ENCODE results near the gene CSMD2.

The CSMD2 gene

GRCh38 chr1:34155860-34156259, 9.2 kb downstream of the CSMD2 start:
- DNase-seq (ENCODE audit: low read depth), result no peak

DNA sequence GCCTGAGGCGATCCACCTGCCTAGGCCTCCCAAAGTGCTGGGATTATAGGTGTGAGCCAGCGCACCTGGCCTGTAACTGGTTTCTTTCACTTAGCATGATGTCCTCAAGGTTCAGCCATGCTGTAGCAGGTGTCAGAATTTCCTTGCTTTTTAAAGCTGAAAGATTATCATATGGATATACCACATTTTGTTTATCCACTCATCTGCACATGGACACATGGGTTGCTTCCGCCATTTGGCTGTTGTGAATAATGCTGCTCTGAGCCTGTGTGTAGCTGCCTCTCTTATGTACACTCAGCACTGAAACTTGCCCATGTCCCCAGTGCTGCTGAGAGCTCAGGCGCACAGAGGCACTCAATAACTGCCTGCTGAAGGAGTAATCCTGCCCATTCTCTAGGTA, 11.8 kb downstream of the CSMD2 start:
- no peak for DNase-seq (ENCODE audit: low read depth)

GRCh38 chr1:34149501-34149900, 15.5 kb downstream of the CSMD2 start:
- no peak for DNase-seq (ENCODE audit: low read depth)

- DNase-seq (ENCODE audit: low read depth), result no peak
Measured at GRCh38 chr1:34147301-34147700, 17.7 kb downstream of the CSMD2 start.

DNA sequence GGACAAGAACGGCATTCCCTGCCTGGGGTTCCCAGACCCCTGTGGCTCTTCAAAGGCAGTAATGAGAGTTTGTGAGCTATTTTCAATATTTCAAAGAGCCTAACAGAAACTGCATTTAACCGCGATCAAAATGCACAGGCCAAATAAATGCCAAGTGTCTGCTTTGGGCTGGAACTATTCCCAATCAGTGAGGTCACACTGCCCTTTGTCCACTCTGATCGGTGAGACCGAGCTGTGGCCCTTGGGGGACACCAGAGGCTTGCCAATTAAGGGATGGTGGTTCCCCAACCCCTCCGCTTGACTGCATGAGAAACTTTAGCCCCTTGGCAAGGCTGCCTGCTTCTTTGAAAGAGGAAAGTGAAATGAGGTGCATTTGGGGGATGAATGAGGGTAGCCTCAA, 20.3 kb downstream of the CSMD2 start:
- DNase-seq (ENCODE audit: low read depth), result no peak

DNA sequence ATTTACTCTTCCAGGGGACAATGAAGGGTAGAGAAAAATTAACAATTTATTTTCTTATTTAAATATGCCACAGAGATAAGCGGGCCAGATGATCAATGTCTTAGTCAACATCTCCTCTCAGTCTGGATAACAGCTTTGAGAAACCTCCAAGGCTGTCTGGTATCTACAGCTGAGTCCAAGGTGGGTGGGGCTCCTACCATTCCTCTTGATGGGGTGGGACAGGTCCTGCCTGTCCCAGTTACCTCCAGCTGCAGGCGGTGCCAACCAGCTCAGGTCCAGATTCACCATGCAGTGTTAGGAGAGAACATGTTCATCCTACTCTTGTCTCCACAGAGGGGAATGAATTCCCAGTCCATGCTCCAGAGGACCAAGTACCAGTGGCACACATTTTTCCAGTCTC, 21.1 kb downstream of the CSMD2 start:
- no peak for DNase-seq (ENCODE audit: low read depth)

DNA sequence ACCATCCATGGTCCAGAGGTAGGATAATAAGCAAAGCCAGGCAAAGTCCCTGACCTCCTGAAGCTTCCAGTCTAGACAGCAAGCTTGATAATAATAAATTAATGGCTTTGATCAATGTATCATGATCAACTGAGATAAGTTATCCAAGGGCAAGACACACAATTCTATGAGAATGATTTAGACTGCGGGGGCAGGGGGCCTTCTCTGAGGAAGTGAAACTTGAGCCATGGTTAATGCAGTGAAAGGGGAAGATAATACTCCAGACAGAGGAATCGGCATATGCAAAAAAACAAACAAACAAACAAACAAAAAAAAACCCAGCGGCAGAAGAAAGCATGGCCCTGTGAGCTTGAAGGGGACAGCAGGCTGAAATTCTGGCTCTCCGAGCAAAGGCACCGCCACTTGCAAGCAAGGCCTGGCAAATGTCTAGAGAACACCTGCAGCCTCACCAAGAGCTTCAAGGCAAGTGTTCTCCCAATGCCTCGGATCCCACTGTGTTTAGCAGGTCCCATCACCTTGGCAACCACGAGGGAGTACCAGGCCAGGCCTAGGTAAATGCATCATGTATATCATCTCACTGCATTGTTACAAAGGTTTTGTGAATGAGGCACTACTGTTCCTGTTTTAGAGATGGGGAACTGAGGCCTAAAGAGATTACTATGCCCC, 24.9 kb downstream of the CSMD2 start:
- DNase-seq (ENCODE audit: low read depth), result no peak

DNA sequence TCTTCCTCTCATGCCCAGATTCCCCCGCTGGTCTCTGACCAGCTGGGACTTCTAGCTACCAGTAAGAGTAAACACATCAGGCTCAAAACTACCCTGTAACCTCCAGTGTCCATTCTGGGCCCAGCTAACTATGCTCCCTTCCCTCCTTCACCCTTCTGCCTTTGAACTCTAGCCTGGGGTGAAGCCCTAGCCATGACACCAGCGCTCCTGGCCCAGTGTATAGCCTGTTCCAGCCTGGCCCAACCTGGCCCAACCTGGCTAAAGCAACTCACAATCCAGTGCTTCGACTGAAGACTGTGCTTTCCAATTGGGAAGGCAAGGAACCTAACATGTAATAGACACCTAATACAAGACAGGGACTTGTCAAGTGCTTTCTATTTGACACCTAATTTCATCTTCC, 27.6 kb downstream of the CSMD2 start:
- DNase-seq (ENCODE audit: low read depth), result no peak

DNA sequence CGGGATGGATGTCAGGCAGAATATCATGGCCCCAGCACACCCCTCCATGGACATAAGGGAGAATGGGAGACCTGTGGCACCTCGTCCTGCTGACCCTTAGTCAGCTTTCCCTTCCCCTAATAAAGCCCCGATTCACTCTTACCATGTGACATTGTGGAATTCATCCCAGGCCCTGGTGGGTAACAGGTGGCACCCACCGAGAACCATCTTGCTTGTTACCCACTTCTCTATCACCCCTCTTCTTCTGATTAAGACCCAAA, 32.9 kb downstream of the CSMD2 start:
- DNase-seq (ENCODE audit: low read depth), result no peak

DNA sequence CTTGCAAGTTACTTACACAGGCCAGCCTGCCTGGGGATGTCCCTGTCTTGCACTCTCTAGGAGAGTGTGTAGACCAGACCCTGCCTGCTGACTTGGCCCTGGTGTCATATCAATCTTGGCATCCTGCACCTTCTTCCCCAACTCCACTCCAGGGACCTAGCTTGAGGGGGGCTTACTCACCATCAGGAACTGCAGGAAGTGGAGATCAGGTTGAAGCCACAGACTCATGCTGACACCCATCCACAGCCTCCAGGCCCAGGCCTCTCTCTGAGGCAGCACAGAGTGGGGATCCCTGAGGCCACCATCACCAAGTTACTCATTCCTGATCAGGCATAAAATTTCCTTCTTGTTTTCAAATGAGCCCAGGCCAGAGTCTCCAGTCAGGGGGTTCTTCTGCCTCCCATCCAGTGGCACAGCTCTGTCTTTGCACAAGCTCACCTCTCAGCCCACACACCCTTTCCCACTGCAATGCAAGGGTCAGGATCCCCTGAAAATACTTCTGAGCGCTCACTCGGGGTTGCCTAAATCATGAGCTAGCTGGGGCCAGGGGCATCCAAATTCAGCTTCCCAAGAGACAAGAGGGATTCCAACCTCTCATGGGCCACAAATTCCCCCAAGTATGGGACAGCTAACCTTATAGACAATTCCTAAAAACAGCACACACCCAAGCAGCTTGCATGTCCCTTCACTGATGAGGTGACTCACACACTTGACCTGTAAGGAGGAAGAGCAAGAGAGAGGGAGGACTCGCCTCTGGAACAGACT, 33.5 kb downstream of the CSMD2 start:
- DNase-seq (ENCODE audit: low read depth), result no peak

GRCh38 chr1:34130306-34130705, 34.7 kb downstream of the CSMD2 start:
- DNase-seq (ENCODE audit: low read depth), result no peak

DNA sequence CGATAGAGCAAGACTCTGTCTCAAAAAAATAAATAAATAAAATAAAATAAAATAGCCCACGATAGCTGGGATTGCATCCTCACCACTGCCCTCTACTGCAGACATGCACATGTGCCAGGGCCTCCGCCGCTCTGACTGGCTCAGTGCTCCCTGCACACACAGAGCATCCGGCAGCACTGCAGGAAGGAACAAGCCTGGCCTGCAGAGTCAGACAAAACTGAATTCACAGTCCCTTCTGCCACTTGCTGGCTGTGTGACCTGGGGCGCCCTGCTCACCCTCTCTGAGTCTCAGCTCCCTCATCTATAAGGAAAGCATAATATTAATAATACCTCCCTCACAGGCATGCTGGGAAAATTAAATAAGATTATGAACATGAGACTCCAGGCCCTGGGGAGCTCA, 35.4 kb downstream of the CSMD2 start:
- DNase-seq (ENCODE audit: low read depth), result no peak

DNA sequence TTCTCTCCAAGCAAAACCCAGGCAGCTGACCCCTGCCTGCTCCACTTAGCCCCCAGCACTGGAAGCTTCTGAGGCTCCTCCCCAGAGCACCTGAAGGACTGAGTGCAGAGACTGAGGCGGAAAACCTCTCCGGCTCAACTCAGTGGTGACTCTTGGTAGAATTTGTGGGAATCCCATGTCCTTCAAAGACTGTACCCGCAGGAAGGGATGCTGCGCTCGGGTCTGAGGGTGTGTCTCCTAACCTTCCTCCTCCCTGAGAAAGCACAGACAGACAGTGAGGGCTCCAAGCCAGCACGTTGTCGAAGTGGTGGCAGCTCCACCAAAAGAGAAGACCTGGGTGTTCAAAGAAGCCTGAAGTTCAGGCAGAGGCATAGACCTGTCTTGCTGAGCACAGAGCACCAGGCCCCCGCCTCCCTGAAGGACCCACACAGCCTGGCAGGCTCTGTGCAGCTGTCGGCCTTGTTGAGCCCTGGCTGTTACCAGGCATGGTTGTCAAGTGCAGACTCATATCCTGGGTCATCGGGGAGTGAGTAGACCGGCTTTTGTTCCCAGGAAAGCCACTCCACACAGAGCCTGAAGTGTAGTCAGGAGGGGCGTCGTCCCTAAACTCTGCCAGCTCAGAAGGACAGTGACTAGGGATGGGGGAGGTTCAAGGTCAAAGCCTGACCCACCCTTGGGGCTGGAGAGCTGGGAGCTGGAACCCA, 36.7 kb downstream of the CSMD2 start:
- no peak for DNase-seq (ENCODE audit: low read depth)

GRCh38 chr1:34127006-34128000, 37.7 kb downstream of the CSMD2 start:
- DNase-seq (ENCODE audit: low read depth), result no peak

DNA sequence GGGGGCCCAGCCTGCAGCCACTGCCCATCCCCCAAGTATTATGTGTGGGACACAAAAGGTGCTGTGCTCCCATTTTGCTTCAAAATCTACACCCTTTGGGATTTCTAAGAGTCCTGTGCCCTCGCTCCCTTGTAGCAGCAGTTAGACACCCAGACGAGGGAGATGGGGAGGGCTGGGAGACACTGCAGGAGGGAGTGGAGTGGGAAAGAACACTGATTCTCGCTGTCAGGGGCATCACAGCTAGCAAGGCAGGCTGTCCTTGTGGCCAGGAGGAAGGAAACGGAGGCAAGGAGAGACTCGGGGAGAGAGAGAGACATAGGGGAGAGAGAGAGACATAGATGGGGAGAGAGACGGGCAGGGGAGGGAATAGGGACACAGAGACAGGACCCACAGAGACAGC, 38.5 kb downstream of the CSMD2 start:
- no peak for DNase-seq (ENCODE audit: low read depth)

GRCh38 chr1:34125721-34126380, 39.2 kb downstream of the CSMD2 start:
- no peak for DNase-seq (ENCODE audit: low read depth)

- no peak for DNase-seq (ENCODE audit: low read depth)
Measured at GRCh38 chr1:34122080-34122932, 42.7 kb downstream of the CSMD2 start.

DNA sequence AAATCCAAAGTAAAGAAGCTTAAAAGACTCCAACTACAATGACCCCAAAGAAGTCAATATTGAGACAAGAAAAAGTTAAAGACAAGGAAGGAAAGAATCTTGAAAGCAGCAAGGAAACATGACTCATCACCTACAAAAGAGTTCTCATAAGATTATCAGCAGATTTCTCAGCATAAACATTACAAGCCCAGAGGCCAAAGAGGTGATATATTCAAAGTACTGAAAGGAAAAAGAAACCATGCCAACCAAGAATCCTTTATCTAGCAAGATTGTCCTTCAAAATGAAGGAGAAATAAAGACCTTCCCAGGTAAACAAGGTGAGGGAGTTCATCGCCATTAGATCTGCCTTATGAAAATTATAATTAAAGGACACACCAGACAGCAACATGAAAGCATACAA, 49.8 kb downstream of the CSMD2 start:
- no peak for DNase-seq (ENCODE audit: low read depth)

GRCh38 chr1:34113887-34114286, 51.1 kb downstream of the CSMD2 start:
- DNase-seq (ENCODE audit: low read depth), result no peak

- no peak for DNase-seq (ENCODE audit: low read depth)
Measured at GRCh38 chr1:34113362-34113761, 51.7 kb downstream of the CSMD2 start.

- DNase-seq (ENCODE audit: low read depth), result no peak
Measured at GRCh38 chr1:34108711-34109110, 56.3 kb downstream of the CSMD2 start.
